ENCODE measurements around the gene GJB2. TPM values are rescaled to one million over a fixed set of nuclear protein-coding genes. Genes with fewer than 3 reads are reported as not detected.

Gene GJB2
- total and polyA plus RNA-seq, 2 experiments from 2014 or later: not detected

- H3K79me2 ChIP-seq (replicated peaks; ENCODE audit: insufficient read depth): no peaks in the 10 kb centered on the region
- no peaks in the 10 kb centered on the region for H4K20me1 ChIP-seq (replicated peaks; ENCODE audit: insufficient read depth)
- TF ChIP-seq, protein P1, sequence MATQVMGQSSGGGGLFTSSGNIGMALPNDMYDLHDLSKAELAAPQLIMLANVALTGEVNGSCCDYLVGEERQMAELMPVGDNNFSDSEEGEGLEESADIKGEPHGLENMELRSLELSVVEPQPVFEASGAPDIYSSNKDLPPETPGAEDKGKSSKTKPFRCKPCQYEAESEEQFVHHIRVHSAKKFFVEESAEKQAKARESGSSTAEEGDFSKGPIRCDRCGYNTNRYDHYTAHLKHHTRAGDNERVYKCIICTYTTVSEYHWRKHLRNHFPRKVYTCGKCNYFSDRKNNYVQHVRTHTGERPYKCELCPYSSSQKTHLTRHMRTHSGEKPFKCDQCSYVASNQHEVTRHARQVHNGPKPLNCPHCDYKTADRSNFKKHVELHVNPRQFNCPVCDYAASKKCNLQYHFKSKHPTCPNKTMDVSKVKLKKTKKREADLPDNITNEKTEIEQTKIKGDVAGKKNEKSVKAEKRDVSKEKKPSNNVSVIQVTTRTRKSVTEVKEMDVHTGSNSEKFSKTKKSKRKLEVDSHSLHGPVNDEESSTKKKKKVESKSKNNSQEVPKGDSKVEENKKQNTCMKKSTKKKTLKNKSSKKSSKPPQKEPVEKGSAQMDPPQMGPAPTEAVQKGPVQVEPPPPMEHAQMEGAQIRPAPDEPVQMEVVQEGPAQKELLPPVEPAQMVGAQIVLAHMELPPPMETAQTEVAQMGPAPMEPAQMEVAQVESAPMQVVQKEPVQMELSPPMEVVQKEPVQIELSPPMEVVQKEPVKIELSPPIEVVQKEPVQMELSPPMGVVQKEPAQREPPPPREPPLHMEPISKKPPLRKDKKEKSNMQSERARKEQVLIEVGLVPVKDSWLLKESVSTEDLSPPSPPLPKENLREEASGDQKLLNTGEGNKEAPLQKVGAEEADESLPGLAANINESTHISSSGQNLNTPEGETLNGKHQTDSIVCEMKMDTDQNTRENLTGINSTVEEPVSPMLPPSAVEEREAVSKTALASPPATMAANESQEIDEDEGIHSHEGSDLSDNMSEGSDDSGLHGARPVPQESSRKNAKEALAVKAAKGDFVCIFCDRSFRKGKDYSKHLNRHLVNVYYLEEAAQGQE (IDR thresholded peaks at IDR 0.05; ENCODE audit: unreplicated experiment): no peak
- no peak for TF ChIP-seq EZH2 (IDR thresholded peaks at IDR 0.05; ENCODE audit: low read depth, unreplicated experiment)
- no peak for TF ChIP-seq CTCF (conservative IDR thresholded peaks at IDR 0.05; ENCODE audit: low read depth in 2 of 2)
- no peak for TF ChIP-seq STAT1 (IDR thresholded peaks at IDR 0.05; ENCODE audit: unreplicated experiment)
- no peak for TF ChIP-seq ZNF114 (CRISPR knock-in tag; IDR thresholded peaks at IDR 0.05)
- no peak for TF ChIP-seq NANOG (IDR thresholded peaks at IDR 0.05; ENCODE audit: borderline replicate concordance)
- TF ChIP-seq JUNB (IDR thresholded peaks at IDR 0.05; ENCODE audit: unreplicated experiment): no peak
- no peak for TF ChIP-seq CREB1 (CRISPR knock-in tag; IDR thresholded peaks at IDR 0.05; ENCODE audit: low read depth)
- H3K4me1 ChIP-seq (ENCODE audit: insufficient read depth): no peaks in the 10 kb centered on the region
- H3K4me2 ChIP-seq: no peak overlapping the region
- no peak for DNase-seq (ENCODE audit: low spot score)
- ATAC-seq: peak; percentile 16; the same call in 1 of the 3 replicates
- H3K9me2 ChIP-seq (ENCODE audit: insufficient read depth): no peaks in the 10 kb centered on the region
- no peak overlapping the region for H3K4me3 ChIP-seq
- peak overlapping the region; percentile 76; the same call in 1 of the 2 replicates for H2AFZ ChIP-seq
- peaks cover 16% of the 10 kb centered on the region for H3K27me3 Mint-ChIP-seq (ENCODE audit: insufficient read depth, low read depth, poor library complexity)
- H3K36me3 ChIP-seq (ENCODE audit: insufficient read depth): no peaks in the 10 kb centered on the region
- peaks cover 8% of the 10 kb centered on the region for H3K4me1 Mint-ChIP-seq
- H3K4me3 Mint-ChIP-seq: no peak overlapping the region
- H3K27ac Mint-ChIP-seq: peak overlapping the region; percentile 79
- no peaks in the 10 kb centered on the region; the same call in 2 of the 3 replicates for H3K9me3 Mint-ChIP-seq
- no peak overlapping the region for H3K27ac ChIP-seq (ENCODE audit: low read depth)
- no peaks in the 10 kb centered on the region for H3F3A ChIP-seq (replicated peaks; ENCODE audit: low read depth)
- no peaks in the 10 kb centered on the region for H3K36me3 Mint-ChIP-seq (ENCODE audit: low read depth)
- H3K27me3 ChIP-seq (ENCODE audit: insufficient read depth): peaks cover 37% of the 10 kb centered on the region
Measured at GRCh38 chr13:20174656-20175405, 17.9 kb downstream of the GJB2 start.

DNA sequence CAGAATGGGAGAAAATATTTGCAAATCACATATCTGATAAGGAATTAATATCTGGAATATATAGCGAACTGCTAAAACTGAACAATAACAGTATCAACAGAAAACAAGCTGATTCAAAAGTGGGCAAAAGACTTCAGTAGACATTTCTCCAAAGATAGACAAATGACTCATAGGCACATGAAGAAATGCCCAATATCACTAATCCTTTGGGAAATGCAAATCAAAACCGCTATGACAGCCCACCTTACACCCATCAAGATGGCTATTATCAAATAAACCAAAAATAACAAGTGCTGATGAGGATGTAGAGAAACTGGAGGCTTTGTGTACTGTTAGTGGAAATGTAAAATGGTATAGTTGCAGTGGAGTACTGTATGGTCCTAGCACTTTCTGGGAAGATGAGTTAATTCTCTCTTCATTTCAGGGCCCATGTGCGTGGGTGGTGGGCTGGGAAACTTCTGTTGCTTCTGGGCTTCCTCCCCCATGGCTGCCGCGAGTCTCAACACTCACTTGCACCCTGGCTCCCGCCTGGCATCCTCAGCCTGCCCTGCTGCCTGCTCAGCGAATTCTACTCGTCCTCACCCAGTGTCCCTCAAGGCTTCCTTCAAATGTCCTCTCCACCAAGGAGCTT lies 19.5 kb downstream of the GJB2 start:
- H3K27ac ChIP-seq (ENCODE audit: low read depth): no peak overlapping the region
- ATAC-seq (no peak), DNase-seq (ENCODE audit: low spot score) (no peak)
- H3K27me3 Mint-ChIP-seq (ENCODE audit: insufficient read depth, low read depth, poor library complexity): peaks cover 18% of the 10 kb centered on the region
- no peaks in the 10 kb centered on the region for H3K79me2 ChIP-seq (replicated peaks; ENCODE audit: insufficient read depth)
- H3K9me2 ChIP-seq (ENCODE audit: insufficient read depth): no peaks in the 10 kb centered on the region
- no peaks in the 10 kb centered on the region; the same call in 2 of the 3 replicates for H3K9me3 Mint-ChIP-seq
- H3K4me1 Mint-ChIP-seq: peaks cover 8% of the 10 kb centered on the region
- peaks cover 30% of the 10 kb centered on the region for H3K27me3 ChIP-seq (ENCODE audit: insufficient read depth)
- no peak overlapping the region for H3K4me3 ChIP-seq
- H2AFZ ChIP-seq: no peak overlapping the region
- H3F3A ChIP-seq (replicated peaks; ENCODE audit: low read depth): no peaks in the 10 kb centered on the region
- H3K36me3 Mint-ChIP-seq (ENCODE audit: low read depth): no peaks in the 10 kb centered on the region
- H3K36me3 ChIP-seq (ENCODE audit: insufficient read depth): no peaks in the 10 kb centered on the region
- H3K4me1 ChIP-seq (ENCODE audit: insufficient read depth): no peaks in the 10 kb centered on the region
- H3K27ac Mint-ChIP-seq: no peak overlapping the region
- no peak overlapping the region for H3K4me2 ChIP-seq
- no peaks in the 10 kb centered on the region for H4K20me1 ChIP-seq (replicated peaks; ENCODE audit: insufficient read depth)
- no peak overlapping the region for H3K4me3 Mint-ChIP-seq
- TF ChIP-seq NANOG (IDR thresholded peaks at IDR 0.05; ENCODE audit: borderline replicate concordance) (no peak), ZNF462 (CRISPR knock-in tag; IDR thresholded peaks at IDR 0.05) (no peak)
